Body of pancreas (tissue), 4 donors: Measurements from ENCODE around the gene RSPH4A.

Source experiments
- CTCF ChIP-seq, 7 experiments: fragments of 450-650 bp in 4 of 7; fragments of 200-600 bp in 3 of 7; sonication (generic) in 3 of 7; IDR thresholded peaks; one replicate each; pipeline ENCODE4 v1.5.1; 2016 to 2019; ENCODE audit warnings: antibody characterized with exemption in 7 of 7
- POLR2A ChIP-seq, 3 donors: fragments of 450-650 bp; IDR thresholded peaks; one replicate each; pipeline ENCODE4 v1.6.1; 2016; ENCODE audit warnings: antibody characterized with exemption in 3 of 3, mild to moderate bottlenecking in 2 of 3

GRCh38 chr6:116682334-116682712 lies 66.0 kb downstream of the RSPH4A start:
- no peak for TF ChIP-seq CTCF (IDR thresholded peaks at IDR 0.05)
- TF ChIP-seq POLR2A (IDR thresholded peaks at IDR 0.05) = no peak
